HAP-1 (cell line): ENCODE measurements around the gene SLC5A10.

Experiments
- DNase-seq, 2 experiments: peaks; one replicate each; pipeline ENCODE4 v3.0.0-alpha.2; 2016 to 2020; ENCODE audit warnings: low spot score in 2 of 2
- H3K27me3 ChIP-seq: fragments of 250-450 bp; sonication (Bioruptor Pico); 2 replicates; pipeline ENCODE4 v1.5.1; 2020; ENCODE audit warnings: low read depth, mild to moderate bottlenecking, moderate library complexity
- H3K36me3 ChIP-seq: fragments of 250-450 bp; sonication (Bioruptor Pico); replicated peaks from 2 replicates; pipeline ENCODE4 v1.5.1; 2020; ENCODE audit warnings: mild to moderate bottlenecking
- H3K4me1 ChIP-seq: fragments of 250-450 bp; sonication (Bioruptor Pico); 2 replicates; pipeline ENCODE4 v1.5.1; 2020; ENCODE audit warnings: mild to moderate bottlenecking
- H3K4me3 ChIP-seq: fragments of 250-450 bp; sonication (Bioruptor Pico); 2 replicates; pipeline ENCODE4 v1.5.1; 2020; ENCODE audit warnings: mild to moderate bottlenecking, moderate library complexity
- H3K9me3 ChIP-seq: fragments of 250-450 bp; sonication (Bioruptor Pico); 2 replicates; pipeline ENCODE4 v1.5.1; 2020; ENCODE audit warnings: mild to moderate bottlenecking, moderate library complexity
- in situ Hi-C: fragments of 300-500 bp; cut with MboI; formaldehyde crosslinking; loops from 3 replicates; pipeline ENCODE4 v1.14.3; 2020; ENCODE audit warnings: low sequenced_read_pairs, inconsistent platforms, mixed read lengths

SLC5A10 gene

GRCh38 chr17:18963126-18964017 lies 11.4 kb downstream of the SLC5A10 start:
- DNase-seq: no peak
- no peaks in the 10 kb centered on the region for H3K9me3 ChIP-seq
- no peaks in the 10 kb centered on the region for H3K4me1 ChIP-seq

GRCh38 chr17:18964018-18964351 lies 12.0 kb downstream of the SLC5A10 start:
- DNase-seq: no peak
- in situ Hi-C loops: no loop called here

More at GRCh38 chr17:18963126-18964017, 11.4 kb downstream of the SLC5A10 start:
- Histone ChIP-seq H3K4me3 (no peak overlapping the region), H3K27me3 (no peaks in the 10 kb centered on the region), H3K36me3 (no peaks in the 10 kb centered on the region)
- in situ Hi-C loops: no loop called here

GRCh38 chr17:18964550-18964949 lies 12.6 kb downstream of the SLC5A10 start:
- Histone ChIP-seq H3K9me3 (no peaks in the 10 kb centered on the region), H3K27me3 (no peaks in the 10 kb centered on the region), H3K36me3 (no peaks in the 10 kb centered on the region), H3K4me1 (no peaks in the 10 kb centered on the region), H3K4me3 (no peak overlapping the region)
- DNase-seq: no peak
- in situ Hi-C loops: no loop called here

More at GRCh38 chr17:18964018-18964351, 12.0 kb downstream of the SLC5A10 start:
- Histone ChIP-seq H3K4me1 (no peaks in the 10 kb centered on the region), H3K27me3 (no peaks in the 10 kb centered on the region), H3K4me3 (no peak overlapping the region), H3K36me3 (no peaks in the 10 kb centered on the region), H3K9me3 (no peaks in the 10 kb centered on the region)

GRCh38 chr17:18965530-18966236 lies 13.7 kb downstream of the SLC5A10 start:
- Histone ChIP-seq H3K4me1 (no peaks in the 10 kb centered on the region), H3K36me3 (no peaks in the 10 kb centered on the region), H3K27me3 (no peaks in the 10 kb centered on the region), H3K4me3 (no peak overlapping the region), H3K9me3 (no peaks in the 10 kb centered on the region)
- in situ Hi-C loops: no loop called here
- DNase-seq: no peak

- Histone ChIP-seq H3K4me3 (no peak overlapping the region), H3K4me1 (no peaks in the 10 kb centered on the region), H3K9me3 (no peaks in the 10 kb centered on the region), H3K36me3 (no peaks in the 10 kb centered on the region; the same call in 1 of the 2 replicates), H3K27me3 (no peaks in the 10 kb centered on the region)
- no peak for DNase-seq
- in situ Hi-C loops: no loop called here
These were observed 15.1 kb downstream of the SLC5A10 start for GRCh38 chr17:18966831-18967624.

- Histone ChIP-seq H3K27me3 (no peaks in the 10 kb centered on the region), H3K4me1 (no peaks in the 10 kb centered on the region), H3K36me3 (no peaks in the 10 kb centered on the region; the same call in 1 of the 2 replicates), H3K4me3 (no peak overlapping the region), H3K9me3 (no peaks in the 10 kb centered on the region)
- in situ Hi-C loops: no loop called here
- DNase-seq: no peak
These were observed 16.0 kb downstream of the SLC5A10 start for GRCh38 chr17:18967916-18968315.

- H3K36me3 ChIP-seq: no peaks in the 10 kb centered on the region; the same call in 1 of the 2 replicates
- no peak for DNase-seq
These were observed 16.4 kb downstream of the SLC5A10 start for GRCh38 chr17:18968345-18968744.

GRCh38 chr17:18968945-18969887 lies 17.3 kb downstream of the SLC5A10 start:
- H3K36me3 ChIP-seq: no peaks in the 10 kb centered on the region; the same call in 1 of the 2 replicates
- no peaks in the 10 kb centered on the region for H3K27me3 ChIP-seq
- H3K9me3 ChIP-seq: no peaks in the 10 kb centered on the region
- no peak for DNase-seq
- H3K4me1 ChIP-seq: no peaks in the 10 kb centered on the region
- in situ Hi-C loops: no loop called here
- no peak overlapping the region for H3K4me3 ChIP-seq

More at GRCh38 chr17:18968345-18968744, 16.4 kb downstream of the SLC5A10 start:
- Histone ChIP-seq H3K4me1 (no peaks in the 10 kb centered on the region), H3K27me3 (no peaks in the 10 kb centered on the region), H3K9me3 (no peaks in the 10 kb centered on the region), H3K4me3 (no peak overlapping the region)
- in situ Hi-C loops: no loop called here

GRCh38 chr17:18970582-18971480 lies 18.9 kb downstream of the SLC5A10 start:
- no peak for DNase-seq
- in situ Hi-C loops: no loop called here
- H3K9me3 ChIP-seq: no peaks in the 10 kb centered on the region
- H3K4me3 ChIP-seq: no peak overlapping the region
- H3K4me1 ChIP-seq: no peaks in the 10 kb centered on the region
- H3K27me3 ChIP-seq: no peaks in the 10 kb centered on the region
- no peaks in the 10 kb centered on the region; the same call in 1 of the 2 replicates for H3K36me3 ChIP-seq

- no peaks in the 10 kb centered on the region for H3K9me3 ChIP-seq
- no peak for DNase-seq
- in situ Hi-C loops: no loop called here
- H3K4me1 ChIP-seq: no peaks in the 10 kb centered on the region
- no peaks in the 10 kb centered on the region; the same call in 1 of the 2 replicates for H3K36me3 ChIP-seq
- no peak overlapping the region for H3K4me3 ChIP-seq
- no peaks in the 10 kb centered on the region for H3K27me3 ChIP-seq
These were observed 19.8 kb downstream of the SLC5A10 start for GRCh38 chr17:18971801-18972200.

GRCh38 chr17:18974407-18975149 lies 22.6 kb downstream of the SLC5A10 start:
- no peak for DNase-seq
- no peaks in the 10 kb centered on the region for H3K4me1 ChIP-seq
- H3K4me3 ChIP-seq: no peak overlapping the region
- H3K36me3 ChIP-seq: no peaks in the 10 kb centered on the region; the same call in 1 of the 2 replicates
- in situ Hi-C loops: loop anchor here (5.0 to 25.0 kb wide), 2 partner anchors 47 to 663 kb away; partner anchors contain the start of gene ALDH3A2
- no peaks in the 10 kb centered on the region for H3K27me3 ChIP-seq
- H3K9me3 ChIP-seq: no peaks in the 10 kb centered on the region
